NK-92 (cell line): Measurements from ENCODE around the gene AMD1.

Source experiments
- DNase-seq: peaks from one replicate; lab custom pipeline; 2025; ENCODE audit not compliant: unreplicated experiment; lab: John Stamatoyannopoulos, UW

Gene AMD1

DNA sequence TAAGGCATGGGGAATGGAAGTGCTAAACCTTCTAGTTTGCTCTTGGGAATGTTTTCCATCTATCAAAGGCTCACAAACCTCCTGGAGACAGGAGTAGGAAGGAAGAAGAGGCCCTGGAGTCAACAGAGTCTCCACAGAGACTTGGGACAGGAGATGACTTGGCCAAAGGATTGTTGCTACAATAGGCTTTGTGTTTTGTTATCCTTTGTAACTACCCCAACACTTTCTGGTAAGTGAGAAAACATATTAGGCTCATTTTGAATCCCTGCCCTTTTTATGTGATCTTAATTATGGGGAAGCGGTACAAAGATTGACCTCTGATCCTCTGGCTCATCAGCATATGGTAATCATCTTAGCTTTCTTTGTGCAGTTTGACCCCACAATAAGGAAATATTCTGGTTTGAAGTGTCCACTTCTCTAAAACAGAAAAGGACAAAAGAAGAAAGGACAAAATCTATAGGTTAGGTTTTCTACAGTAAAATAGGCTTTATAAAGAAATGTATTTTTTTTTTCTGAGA, 59.9 kb downstream of the AMD1 start:
- DNase-seq = no peak

DNA sequence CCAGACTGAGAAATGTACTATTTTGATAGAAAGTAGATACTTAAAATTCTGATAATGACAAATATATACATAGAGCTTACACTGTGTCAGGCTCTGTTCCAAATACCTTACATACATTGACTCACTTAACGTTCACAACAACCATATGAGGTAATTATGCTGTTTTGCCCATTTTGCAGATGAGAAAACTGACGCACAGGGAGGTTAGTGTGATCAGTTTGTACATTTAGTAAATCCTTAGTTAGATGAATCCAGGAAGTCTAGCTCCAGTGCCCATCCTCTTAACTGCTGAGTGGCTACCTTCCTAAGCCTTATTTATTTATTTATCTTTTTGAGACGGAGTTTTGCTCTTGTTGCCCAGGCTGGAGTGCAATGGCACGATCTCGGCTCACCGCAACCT, 60.6 kb downstream of the AMD1 start:
- DNase-seq = no peak

DNA sequence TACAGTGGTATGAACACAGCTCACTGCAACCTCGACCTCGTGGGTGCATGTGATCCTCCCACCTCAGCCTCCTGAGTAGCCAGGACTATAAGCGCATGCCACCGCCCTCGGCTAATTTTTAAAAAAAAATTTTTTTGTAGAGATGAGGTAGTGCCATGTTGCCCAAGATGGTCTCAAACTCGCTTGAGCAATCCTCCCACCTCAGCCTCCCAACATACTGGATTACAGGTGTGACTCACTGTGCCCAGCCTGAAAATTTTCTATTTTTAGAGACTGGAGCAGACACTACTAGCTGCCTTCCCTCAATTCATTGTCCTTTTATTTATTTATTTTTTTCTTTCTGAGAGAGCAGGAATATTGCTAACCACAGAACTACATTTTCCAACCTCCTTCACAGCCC, 63.6 kb downstream of the AMD1 start:
- DNase-seq = no peak

DNA sequence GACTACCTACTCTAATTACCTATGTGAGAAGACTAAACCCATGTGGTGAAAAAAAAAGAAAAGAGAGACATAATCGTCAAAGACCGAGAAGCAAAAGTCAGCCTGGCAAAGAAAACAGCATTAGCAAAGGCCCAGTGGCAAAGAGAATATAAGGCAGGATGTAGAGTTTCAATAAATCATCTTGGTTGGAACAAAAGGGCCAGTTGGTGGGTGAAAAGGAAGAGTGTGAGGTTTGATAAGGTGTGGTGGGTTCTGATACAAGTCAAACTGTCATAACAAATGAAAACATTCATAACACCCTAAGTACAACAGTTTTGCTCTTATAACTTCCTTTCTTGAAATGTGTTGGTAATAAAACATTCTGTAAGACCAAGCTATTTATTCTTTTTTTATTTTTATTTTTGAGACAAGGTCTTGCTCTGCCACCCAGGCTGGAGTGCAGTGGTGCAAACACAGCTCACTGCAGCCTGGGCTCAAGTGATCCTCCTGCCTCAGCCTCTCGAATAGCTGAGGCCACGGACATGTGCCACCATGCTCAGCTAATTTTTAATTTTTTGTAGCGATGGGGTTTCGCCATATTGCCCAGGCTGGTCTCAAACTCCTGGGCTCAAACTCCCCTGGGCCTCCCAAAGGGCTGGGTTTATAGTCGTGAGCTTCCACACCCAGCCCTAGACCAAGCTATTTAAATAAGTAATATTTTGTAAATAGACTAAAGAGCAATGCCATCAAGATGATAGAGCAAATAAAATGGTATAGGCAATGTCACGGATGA, 65.0 kb downstream of the AMD1 start:
- no peak for DNase-seq

DNA sequence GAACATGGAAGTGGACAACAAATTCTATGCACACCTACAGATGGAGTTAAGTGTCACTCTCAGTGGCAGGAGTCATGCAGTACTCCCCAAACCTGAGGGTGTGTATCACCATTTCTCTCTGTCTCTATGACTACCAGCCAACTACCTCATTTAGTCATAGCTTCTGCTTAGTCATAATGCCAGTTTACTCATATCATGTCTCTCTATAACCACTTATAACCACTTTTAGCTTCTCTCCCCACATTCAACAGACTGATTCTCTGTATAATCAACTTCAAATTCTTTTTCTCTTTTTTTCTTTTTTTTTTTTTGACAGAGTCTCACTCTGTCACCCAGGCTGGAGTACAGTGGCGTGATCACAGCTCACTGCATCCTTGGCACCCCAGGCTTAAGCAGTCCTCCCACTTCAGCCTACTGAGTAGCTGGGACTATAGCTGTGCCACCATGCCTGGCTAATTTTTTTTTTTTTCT, 70.1 kb downstream of the AMD1 start:
- DNase-seq = no peak
